Measurements from ENCODE around the gene L3MBTL4. TPM values are rescaled to one million over a fixed set of nuclear protein-coding genes. Genes with fewer than 3 reads are reported as not detected.

The L3MBTL4 gene
- total RNA-seq, 1 experiment from 2014 or later, result not detected

DNA sequence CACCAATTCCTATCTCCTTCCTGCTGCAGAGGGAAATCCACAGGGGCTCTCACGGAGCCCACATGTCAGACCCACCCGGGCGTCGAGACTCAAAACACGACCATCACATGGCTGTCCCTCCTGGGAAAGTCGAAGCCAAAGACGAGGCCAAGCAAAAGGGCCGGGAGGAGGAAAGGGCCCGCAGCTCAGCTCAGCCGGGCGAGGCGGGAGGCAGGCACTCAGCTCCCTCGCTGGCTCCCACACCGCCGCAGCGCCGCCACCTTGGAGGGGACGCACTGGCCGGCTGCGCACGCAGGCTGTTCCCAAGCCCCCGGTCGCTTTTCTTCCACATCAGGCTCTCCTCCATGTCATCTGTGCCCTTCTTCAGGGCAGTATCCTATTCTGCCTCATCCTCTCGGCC, 130.4 kb downstream of the L3MBTL4 start:
- POLR2A ChIA-PET (ENCODE audit: low non-redundant PET), result no interaction called here
- no peak for DNase-seq (ENCODE audit: low spot score)
- BruUV-seq (replicated peaks), result no TSS peak
- Histone ChIP-seq H3K4me1 (ENCODE audit: insufficient read depth, low read length, poor library complexity, severe bottlenecking) (no peaks in the 10 kb centered on the region), H3K27ac (ENCODE audit: low read depth, low read length, poor library complexity, severe bottlenecking) (no peak overlapping the region), H3K9me3 (ENCODE audit: low read depth, low read length, poor library complexity, severe bottlenecking) (peaks cover 17% of the 10 kb centered on the region), H3K27me3 (replicated peaks; ENCODE audit: insufficient read depth, low read depth, low read length, poor library complexity) (no peaks in the 10 kb centered on the region), H3K36me3 (ENCODE audit: insufficient read depth, low read length, poor library complexity, severe bottlenecking) (no peaks in the 10 kb centered on the region), H3K4me3 (ENCODE audit: low read depth, low read length, poor library complexity, severe bottlenecking) (no peak overlapping the region)
- intact Hi-C loops (cut with micrococcal nuclease; ENCODE audit: unreplicated experiment), result no loop called here
- TF ChIP-seq CTCF (conservative IDR thresholded peaks at IDR 0.05; ENCODE audit: low read depth, low read length) (no peak), EZH2 (IDR thresholded peaks at IDR 0.05; ENCODE audit: borderline replicate concordance, low read depth, low read length, poor library complexity, severe bottlenecking) (no peak)
- CTCF ChIA-PET, result no interaction called here

DNA sequence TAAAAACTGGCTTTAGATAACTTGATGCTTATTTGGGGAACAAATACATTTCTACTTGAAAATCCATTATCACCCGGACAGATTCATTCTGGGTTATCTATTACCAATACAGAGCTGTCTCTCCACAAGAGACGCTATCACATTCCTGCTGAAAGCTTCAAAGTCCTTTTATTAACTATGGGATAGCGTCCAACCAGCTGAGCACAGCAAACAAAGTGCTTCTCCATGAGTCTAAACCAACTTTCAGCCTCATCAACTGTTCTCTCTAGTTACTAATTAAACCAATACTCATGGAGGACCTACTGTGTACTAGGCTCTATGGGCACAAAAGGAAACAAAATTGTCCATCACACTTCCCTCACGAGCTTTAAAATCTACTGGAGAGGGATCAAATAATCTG, 132.8 kb downstream of the L3MBTL4 start:
- POLR2A ChIA-PET (ENCODE audit: low non-redundant PET), result no interaction called here
- no peak for DNase-seq (ENCODE audit: low spot score)
- Histone ChIP-seq H3K4me3 (ENCODE audit: low read depth, low read length, poor library complexity, severe bottlenecking) (no peak overlapping the region), H3K36me3 (ENCODE audit: insufficient read depth, low read length, poor library complexity, severe bottlenecking) (no peaks in the 10 kb centered on the region), H3K27ac (ENCODE audit: low read depth, low read length, poor library complexity, severe bottlenecking) (no peak overlapping the region), H3K4me1 (ENCODE audit: insufficient read depth, low read length, poor library complexity, severe bottlenecking) (no peaks in the 10 kb centered on the region), H3K9me3 (ENCODE audit: low read depth, low read length, poor library complexity, severe bottlenecking) (peaks cover 21% of the 10 kb centered on the region), H3K27me3 (replicated peaks; ENCODE audit: insufficient read depth, low read depth, low read length, poor library complexity) (no peaks in the 10 kb centered on the region)
- intact Hi-C loops (cut with micrococcal nuclease; ENCODE audit: unreplicated experiment), result no loop called here
- BruUV-seq (replicated peaks), result no TSS peak
- CTCF ChIA-PET, result no interaction called here
- no peak for TF ChIP-seq CTCF (conservative IDR thresholded peaks at IDR 0.05; ENCODE audit: low read depth, low read length)
- TF ChIP-seq EZH2 (IDR thresholded peaks at IDR 0.05; ENCODE audit: borderline replicate concordance, low read depth, low read length, poor library complexity, severe bottlenecking), result no peak

GRCh38 chr18:6280211-6280743, 134.4 kb downstream of the L3MBTL4 start:
- DNase-seq (ENCODE audit: low spot score), result no peak
- TF ChIP-seq CTCF (conservative IDR thresholded peaks at IDR 0.05; ENCODE audit: low read depth, low read length) (no peak), EZH2 (IDR thresholded peaks at IDR 0.05; ENCODE audit: borderline replicate concordance, low read depth, low read length, poor library complexity, severe bottlenecking) (no peak)
- no peaks in the 10 kb centered on the region for H3K4me1 ChIP-seq (ENCODE audit: insufficient read depth, low read length, poor library complexity, severe bottlenecking)
- peaks cover 17% of the 10 kb centered on the region for H3K9me3 ChIP-seq (ENCODE audit: low read depth, low read length, poor library complexity, severe bottlenecking)
- intact Hi-C loops (cut with micrococcal nuclease; ENCODE audit: unreplicated experiment), result no loop called here
- H3K4me3 ChIP-seq (ENCODE audit: low read depth, low read length, poor library complexity, severe bottlenecking), result no peak overlapping the region
- H3K36me3 ChIP-seq (ENCODE audit: insufficient read depth, low read length, poor library complexity, severe bottlenecking), result no peaks in the 10 kb centered on the region
- ChIA-PET POLR2A (ENCODE audit: low non-redundant PET) (no interaction called here), CTCF (no interaction called here)
- no TSS peak for BruUV-seq (replicated peaks)
- no peak overlapping the region for H3K27ac ChIP-seq (ENCODE audit: low read depth, low read length, poor library complexity, severe bottlenecking)
- no peaks in the 10 kb centered on the region for H3K27me3 ChIP-seq (replicated peaks; ENCODE audit: insufficient read depth, low read depth, low read length, poor library complexity)
